Limb (tissue), 2 donors: ENCODE results near the gene DTYMK.
A peak's percentile ranks its signal among the peaks of the same experiment; 100 is the strongest.

ENCODE experiments used
- DNase-seq, 2 donors: peaks; one replicate each; pipeline ENCODE4 v3.0.0-alpha.2; 2016; ENCODE audit errors: extremely low spot score in 2 of 2

The DTYMK gene, protein sequence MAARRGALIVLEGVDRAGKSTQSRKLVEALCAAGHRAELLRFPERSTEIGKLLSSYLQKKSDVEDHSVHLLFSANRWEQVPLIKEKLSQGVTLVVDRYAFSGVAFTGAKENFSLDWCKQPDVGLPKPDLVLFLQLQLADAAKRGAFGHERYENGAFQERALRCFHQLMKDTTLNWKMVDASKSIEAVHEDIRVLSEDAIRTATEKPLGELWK

DNA sequence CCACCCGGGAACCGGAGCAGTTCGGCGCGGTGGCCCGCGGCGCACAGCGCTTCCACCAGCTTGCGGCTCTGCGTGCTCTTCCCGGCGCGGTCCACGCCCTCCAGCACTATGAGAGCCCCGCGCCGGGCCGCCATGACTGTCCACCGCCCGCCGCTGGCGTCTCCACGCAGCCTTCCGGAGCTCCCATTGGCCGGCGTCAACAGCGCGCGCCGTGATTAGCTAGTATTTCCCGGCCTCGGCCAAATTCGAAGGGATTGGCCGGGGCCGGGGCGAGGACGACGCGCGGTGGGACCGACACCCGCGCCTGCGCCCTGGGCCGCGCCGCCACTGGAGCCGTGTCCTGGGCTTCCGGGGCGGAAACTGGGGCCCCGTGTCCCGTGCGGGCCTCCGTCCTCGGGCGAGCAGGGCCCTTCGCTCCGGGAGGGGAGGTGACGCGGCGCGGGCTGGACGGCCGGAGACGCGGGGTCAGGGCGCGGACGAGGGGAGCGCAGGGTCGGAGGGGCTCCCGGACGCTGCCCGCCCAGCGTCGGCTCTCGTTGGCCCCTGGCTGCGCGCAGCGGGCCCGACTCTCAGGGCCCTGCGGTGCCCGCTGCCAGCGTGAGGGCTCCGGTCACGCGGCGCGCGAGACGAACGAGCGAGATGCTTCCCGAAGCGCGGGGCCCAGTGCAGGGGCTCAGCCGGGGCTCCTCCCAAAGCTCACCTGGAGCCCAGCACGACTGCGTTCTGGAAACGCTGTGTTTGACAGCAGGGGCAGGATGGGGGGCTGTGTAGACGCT is at the start of gene DTYMK:
DTYMK (minus strand) TSS at position 166 of the 776 bp plus-strand sequence; CDS start at position 134, 32 bp downstream.
- DNase-seq = peak; percentile 97 to 98

DNA sequence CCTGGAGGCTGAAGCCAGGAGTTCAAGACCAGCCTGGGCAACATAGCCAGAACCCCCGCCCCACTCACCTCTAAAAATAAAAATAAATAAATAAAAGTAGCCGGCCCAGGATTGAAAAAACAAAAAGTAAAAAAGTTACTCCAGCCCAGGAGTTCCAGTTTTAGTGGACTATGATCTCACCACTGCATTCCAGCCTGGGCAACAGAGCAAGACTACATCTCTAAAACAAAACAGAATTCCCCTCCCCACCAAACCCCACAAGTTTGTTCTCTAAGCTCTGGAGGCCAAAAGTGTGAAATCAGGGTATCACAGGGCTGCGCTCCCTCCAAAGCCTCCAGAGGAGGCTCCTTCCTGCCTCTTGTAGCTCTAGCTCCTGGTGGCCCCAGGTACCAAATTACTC is 49.5 kb upstream of the DTYMK start:
- DNase-seq = no peak

DNA sequence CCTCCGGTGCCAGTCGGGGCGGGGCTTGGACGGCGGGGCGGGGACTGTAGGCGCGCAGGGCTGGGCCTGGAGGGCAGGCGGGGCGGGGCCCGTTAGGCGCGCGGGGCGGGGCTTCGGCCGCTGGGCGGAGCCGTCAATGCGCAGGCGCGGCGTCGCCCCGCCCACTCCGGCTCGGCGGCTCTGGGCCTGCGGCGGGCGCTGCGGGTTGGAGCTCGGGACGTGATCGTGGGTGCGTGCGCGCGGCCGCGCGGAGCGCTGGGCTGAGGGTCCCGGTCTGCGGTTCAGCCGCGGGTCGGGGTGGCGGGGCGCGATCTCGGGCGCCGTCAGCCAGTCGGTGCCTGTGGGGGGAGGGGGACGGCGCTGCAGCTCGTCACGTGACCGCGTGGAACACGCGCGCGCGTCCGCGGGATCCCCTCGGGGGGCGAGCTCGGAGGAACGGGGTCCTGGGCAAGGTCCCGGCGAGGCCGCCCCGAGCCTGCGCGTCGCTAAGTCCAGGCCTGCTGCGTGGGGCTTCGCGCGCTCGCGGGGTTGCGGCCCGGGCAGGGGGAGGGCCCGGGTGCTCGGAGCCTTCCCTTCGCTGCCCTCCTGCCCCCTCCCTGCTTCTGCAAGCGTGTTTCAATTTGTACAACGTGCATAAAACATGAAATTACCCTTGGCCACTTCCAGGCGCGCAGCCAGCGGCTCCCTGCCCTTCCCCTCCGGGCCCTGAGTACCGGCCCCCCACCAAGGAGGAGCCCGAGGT is 48.0 kb upstream of the DTYMK start, which contains the start of gene D2HGDH:
D2HGDH (plus strand) TSS at position 164 of the 742 bp plus-strand sequence. CDS start 595 bp downstream, outside the sequence.
- peak; percentile 87 to 96 for DNase-seq

DNA sequence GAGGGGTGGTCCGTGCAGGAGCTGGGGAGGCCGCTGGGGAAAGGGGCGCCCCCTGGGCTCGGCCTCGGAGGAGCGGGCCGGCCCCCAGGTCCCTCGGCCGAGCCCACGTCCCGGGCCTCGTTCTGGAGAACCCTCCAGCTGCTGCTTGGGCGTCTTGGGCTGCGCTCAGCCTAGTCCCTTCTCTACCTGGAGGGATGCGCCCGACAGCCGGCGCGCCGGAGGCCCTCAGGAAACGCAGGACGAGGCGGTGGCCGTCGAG is 47.5 kb upstream of the DTYMK start:
- no peak for DNase-seq

DNA sequence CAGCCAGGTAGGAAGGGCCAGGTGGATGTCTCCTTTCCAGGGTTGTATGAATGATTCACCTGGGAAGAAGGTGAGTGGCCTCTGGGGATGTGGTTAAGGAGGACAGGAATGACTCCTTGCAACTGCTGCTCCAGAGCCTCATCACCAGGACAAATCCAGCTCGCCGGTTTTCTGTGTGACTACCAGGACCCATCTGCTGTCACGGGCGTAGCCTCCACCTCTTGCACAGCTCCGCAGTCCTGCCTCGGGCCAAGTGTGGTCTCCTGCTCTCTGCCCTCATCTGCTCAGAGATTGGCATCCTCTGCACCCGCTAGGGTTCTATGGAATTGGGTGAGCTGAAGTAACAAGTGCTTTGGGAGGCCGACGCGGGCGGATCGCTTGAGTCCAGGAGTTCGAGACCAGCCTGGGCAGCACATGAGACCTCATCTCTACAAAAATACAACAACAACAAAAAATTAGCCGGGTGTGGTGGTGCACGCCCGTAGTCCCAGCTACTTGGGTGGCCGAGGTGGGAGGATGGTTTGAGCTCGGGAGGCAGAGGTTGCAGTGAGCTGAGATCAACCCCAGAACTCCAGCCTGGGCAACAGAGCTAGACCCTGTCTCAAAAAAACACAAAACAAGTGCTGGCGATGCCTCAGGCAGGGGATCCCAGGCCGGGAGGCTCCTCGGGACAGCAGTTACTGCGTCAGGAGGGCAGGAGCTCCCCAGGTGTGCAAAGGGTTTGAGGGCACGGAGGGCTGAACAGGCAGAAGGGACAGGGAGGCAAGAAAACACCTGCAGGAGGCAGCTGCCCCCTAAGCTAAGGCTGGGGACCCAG is 47.0 kb upstream of the DTYMK start:
- no peak for DNase-seq

DNA sequence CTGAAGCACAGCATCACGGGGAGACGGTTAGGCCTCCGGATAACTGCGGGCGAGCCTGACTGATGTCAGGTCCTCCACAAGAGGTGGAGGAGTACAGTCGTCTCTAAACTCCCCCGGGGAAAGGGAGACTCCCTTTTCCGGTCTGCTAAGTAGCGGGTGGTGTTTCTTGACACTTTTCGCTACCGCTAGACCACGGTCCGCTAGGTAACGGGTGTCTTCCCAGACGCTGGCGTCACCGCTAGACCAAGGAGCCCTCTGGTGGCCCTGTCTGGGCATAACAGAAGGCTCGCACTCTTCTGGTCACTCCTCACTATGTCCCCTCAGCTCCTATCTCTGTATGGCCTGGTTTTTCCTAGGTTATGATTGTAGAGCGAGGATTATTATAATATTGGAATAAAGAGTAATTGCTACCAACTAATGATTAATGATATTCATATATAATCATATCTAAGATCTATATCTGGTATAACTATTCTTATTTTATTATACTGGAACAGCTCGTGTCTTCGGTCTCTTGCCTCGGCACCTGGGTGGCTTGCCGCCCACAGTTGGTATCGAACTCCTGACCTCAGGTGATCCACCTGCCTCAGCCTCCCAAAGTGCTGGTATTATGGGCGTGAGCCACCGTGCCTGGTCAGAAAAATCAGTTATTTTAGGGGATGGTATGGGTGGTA is 46.0 kb upstream of the DTYMK start:
- DNase-seq = peak in 1 of 2 donors; percentile 55

DNA sequence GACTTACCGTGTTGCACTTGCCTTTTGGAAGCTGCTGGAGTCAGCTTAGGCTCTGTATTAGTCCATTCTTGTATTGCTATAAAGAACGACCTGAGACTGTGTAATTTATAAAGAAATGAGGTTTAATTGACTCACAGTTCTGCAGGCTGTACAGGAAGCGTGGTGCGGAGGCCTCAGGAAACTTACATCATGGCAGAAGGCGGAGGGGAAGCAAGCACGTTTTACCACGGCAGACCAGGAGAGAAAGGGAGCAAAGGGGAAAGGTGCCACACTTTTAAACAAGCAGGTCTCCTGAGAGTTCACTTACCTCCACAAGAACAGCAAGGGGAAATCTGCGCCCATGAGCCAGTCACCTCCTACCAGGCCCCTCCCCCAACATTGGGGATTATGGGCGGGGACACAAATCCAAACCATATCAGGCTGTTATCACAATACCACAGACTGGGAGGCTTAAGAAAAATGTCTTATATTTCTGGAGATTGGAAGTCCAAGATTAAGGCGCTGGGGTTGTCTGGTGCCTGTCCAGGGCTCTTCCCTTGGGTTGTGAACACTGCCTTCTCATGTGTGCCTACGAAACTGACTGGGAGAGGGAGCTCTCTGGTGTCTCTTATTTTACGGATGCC is 44.2 kb upstream of the DTYMK start:
- DNase-seq = no peak

DNA sequence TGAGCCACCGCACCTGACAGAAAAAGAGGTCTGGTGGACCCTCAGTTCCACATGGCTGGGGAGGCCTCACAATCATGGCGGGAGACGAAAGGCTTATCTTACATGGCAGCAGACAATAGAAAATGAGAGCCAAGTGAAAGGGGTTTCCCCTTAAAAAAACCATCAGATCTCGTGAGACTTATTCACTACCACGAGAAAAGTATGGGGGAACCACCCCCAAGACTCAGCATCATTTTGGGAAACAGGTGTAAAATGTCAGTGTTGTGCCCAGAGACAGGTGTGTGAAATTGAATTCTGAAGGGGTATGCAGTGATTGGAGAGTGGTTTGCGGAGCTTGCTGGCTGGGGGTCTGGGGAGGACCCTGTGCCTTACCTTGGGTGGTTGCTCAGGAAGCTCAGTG is 43.3 kb upstream of the DTYMK start:
- no peak for DNase-seq

DNA sequence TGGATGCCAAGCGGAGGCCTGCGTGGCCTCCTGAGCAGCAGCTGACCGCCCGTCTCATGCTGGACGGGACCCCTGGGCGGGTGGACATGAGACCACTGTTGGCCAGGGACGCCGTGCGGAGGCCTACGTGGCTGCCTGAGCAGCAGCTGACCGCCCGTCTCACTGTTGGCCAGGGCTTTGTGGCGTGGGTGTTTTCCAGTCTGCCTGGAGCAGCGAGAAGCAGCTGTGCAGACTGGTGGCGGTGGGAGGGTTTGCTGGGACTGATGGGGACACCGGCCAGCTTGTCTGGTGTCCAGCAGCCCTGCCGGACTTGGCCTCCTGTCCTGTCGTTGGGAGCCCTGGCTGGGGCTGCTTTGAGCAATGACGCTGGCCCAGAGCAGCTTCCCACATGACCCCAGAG is 42.0 kb upstream of the DTYMK start:
- no peak for DNase-seq

DNA sequence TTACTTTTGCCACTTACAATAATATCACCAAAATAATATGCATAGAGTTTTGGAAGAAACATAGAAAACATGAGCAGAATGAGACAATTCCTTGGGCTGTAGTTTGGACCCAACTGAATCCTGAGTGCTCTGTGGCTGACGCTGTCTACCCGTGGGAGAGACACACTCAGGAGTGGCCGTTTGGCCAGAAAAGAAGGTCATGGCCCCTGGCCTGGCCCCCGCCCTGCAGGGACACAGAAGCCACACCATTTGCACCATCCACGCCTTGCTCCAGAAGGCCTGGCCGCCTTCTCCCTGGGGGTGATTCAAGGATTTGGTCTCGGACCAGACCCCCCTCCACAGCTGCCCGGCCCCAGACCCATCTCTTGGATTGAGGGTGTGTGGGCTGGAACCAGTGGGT is 41.4 kb upstream of the DTYMK start:
- DNase-seq = no peak

DNA sequence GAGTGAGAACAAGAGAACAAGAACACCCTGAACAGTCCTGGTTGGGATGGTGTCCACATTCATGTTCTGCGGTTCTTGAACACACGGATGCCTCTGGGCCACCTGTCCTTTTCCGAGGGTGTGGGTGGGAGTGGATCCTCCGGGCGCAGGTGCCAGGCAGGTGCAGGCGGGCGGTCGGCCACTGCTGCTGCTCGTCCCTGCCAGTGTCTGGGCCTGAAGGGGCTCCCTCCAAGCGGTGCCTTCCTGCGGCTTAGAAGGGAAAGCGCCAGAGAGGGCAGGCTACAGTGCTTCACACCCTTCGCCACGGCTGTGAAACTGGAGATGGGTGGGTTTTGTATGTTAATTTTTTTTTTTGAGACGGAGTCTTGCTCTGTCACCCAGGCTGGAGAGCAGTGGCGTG is 39.8 kb upstream of the DTYMK start:
- no peak for DNase-seq

DNA sequence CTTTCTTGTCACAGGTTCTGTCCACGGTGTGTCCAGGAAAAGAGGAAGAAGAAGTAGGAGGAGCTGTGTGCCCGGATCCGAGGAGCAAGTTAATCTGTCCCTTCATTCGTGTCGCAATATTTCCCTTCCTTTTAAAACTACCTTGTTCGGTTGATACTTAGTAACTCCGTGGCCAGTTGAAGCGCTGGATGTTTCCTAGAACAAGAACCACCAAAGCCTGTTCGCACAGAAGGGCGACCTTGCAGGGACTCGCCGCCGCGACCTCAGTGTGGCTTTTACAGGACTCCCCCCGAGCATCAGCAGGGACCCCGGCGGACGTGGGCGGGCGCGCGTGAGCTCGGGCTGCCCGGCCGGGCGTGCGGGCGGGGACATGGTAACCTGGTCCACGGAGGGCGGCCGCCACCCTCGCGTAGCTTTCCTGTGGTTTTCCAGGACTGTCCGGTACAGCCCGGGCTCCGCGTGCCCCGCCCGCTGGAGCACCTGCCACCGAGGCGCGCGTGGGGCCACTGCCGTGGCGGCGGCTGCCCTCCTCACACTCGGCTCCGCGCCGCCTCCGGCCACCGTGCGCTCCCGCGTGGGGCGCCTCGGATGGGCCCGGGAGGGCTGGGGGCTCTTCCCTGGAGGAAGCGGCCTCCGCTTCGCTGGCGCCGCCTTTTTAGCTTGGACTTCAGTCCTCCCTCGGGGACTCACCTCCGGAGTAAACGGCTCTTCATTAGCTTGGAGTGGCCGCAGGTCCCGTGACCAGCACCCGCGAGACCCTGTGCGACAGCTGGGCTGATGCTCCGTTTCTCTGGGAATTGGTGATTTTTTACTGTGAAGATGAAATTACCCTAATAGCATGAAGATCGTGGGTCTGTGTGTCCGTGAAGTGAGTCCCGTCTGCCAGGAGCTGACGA is 38.6 kb upstream of the DTYMK start:
- DNase-seq = no peak

DNA sequence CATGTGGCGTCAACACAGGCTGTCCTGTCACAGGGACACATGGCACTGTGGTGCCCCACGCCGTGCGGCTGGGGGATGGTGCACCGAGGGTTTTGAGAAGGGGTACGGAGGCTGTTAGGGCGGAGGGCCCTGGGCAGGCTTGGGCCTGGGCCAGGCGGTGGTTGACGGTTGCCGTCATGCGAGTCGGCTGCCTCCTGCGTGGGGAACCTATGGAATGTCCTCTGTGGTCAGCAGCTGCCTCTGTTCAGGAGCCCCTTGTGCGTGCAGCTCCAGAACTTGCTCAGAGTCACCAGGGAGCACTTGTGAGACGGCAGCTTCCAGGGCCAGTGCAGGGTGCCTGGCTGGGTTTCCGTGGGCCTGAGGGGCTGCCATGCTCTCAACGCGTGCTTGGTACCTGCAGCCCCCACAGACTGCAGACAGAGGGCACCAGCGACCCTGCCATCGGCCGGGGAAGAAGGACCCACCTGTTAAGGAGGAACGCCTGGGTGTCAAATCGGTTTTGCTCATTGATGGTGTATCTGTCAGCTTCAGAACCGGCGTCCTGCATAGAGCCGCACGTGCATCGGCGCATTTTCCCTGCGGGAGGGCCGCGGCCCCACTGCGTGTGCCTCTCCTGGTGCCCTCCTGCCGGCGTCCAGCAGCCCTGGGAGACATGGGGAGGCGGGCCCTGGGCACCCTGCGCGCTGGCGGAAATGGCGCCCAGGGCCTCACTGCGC is 37.8 kb upstream of the DTYMK start:
- no peak for DNase-seq

DNA sequence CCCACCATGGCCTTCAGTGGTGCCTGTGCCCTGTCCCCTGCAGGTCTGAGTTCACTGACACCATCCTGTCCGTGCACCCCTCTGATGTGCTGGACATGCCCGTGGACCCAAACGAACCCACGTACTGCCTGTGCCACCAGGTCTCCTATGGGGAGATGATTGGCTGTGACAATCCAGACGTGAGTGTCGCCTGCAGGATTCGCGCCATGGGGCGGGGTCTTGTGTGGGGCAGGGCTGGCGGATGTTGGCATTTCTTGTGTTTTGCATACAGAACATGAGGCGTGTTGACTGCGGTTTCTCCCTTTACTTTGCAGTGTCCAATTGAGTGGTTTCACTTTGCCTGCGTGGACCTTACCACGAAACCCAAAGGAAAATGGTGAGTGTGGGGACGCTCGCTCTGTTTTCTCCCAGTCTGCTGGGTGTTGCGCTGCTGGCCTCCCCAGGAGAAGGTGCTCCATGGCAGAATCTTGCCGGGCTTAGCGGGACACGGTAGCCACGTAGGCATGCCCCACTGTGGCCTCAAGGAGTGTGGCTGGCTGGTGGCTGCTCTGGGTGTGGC is 36.4 kb upstream of the DTYMK start:
- no peak for DNase-seq

DNA sequence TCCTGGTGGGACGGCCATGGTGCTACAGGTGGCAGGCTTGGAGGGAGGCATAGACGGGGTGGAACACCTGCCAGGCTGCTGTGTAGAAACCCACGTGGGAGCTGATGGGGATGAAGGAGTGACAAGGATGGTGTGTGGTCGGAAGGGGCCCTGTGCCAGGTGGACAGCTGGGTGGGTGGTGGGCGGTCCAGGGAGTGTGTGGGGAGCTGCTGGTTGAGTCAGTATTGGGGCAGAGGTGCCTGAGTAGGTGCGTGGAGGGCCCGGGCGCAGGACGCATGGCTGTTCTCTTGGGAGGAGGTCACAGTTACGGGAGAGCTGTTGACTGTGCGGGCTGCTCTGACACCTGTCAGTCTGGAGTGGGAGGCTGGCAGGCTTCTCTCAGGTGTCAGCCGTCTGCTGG is 35.2 kb upstream of the DTYMK start:
- no peak for DNase-seq

DNA sequence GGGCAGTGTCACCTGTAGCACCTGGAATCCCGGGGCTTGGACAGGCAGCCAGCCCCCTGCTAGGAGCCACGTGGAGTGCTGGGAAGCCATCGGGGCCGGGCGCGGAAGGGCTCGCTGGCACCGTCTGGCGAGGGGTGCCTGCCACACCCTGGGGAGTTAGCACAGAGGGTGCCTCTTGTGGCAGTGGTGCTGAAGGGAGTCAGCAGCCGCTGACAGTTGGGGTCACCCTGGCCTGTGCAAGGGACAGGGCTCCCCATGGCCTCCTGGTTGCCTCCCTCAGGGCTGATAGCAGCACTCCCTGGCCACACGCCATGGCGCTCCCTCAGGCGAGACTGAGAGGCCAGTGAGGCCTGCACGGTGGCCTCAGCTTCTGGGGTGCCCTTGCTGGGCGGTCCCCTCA is 33.9 kb upstream of the DTYMK start:
- no peak for DNase-seq

DNA sequence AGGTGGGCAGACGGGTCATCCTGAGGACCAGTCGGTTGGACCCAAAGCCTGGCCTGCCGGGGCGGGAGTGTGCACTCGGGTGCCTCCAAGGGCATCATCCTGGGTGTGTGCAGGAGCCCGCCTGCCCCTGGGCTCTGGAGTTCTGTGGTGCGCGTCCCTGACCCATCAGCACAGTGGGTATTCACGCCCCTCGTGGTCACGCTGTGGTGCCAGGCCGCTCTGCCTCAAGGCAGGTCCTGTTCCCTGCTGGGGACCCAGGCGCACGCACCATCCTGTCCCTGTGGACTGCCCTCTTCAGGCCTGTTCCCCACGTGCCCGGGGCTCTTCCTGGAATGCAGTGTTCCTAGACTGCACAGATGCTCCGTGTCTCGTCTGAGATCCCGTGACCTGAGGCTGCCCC is 33.5 kb upstream of the DTYMK start:
- no peak for DNase-seq

DNA sequence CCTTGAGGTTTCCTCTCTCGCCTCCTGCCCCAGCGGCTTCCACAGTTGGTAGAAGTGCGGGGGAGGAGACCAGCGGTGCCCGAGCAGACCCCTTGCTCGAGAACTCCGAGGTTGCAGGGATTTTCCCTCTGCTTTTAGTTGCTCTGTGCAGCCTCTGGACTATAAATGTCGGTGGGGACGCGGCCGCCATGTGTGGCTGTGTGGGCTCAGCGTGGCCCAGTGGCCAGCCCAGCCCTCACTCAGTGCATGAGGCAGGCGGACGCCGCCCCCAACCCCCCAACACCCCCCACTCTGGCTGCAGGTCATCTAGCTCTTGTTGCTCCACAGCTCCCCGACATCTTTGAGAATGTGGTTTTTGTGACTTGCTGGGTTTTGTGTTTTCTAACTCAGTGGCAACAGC is 32.5 kb upstream of the DTYMK start:
- DNase-seq = no peak

DNA sequence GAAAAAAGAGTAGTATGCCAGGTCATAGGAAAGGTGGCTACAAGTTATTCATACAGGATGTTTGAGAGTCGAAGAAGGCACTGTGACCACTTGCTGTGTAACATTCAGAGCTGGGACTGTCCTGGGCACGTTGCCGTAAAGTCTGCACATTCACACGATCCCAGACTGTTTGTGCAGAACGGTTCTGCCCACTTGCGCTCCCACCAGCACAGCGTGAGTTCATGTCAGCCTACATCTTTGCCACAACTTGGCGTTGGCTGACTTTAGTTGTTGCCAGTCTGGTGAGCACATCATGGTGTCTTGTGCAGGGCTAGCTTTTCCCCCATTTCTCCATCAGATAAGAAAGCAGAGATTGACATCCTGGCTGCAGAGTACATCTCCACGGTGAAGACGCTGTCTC is 22.3 kb upstream of the DTYMK start:
- DNase-seq = no peak
